ENCODE data around the gene SLC8B1.
"Not testable (repeated sequence)": the region's sequence is repeated elsewhere in the genome, so short reads cannot be mapped to it uniquely, and the experiment has no call there.

The SLC8B1 gene

GRCh38 chr12:113354192-113354591 is 19.3 kb upstream of the SLC8B1 start:
- not testable (repeated sequence) for DNase-seq (ENCODE audit: low spot score)

GRCh38 chr12:113351089-113351488 is 16.2 kb upstream of the SLC8B1 start:
- DNase-seq (ENCODE audit: low spot score): no peak

GRCh38 chr12:113348849-113349536 is 14.1 kb upstream of the SLC8B1 start:
- DNase-seq (ENCODE audit: low spot score): no peak

DNA sequence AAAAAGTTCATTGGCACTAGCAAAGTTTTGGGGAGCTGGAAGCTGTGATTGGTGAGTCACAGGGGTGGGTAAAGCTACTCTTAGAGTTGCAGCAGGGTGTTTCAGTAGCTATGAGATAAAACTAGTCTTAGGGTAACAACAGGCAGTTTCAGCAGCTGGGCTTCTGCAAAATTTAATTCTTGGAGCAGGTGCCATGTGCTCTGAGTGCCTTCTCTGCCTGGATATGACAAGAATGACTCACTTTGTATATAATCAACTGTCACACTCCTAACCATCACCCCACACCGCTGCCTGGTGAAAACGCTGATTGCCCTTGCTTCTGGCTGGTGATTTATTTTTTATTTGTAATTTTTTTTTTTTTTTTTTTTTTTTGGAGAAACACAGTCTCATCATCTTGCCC is 13.0 kb upstream of the SLC8B1 start:
- DNase-seq (ENCODE audit: low spot score): no peak

- DNase-seq (ENCODE audit: low spot score): no peak
Observed at GRCh38 chr12:113347107-113347506, 12.2 kb upstream of the SLC8B1 start.

- DNase-seq (ENCODE audit: low spot score): no peak
Observed at GRCh38 chr12:113346353-113346752, 11.4 kb upstream of the SLC8B1 start.

DNA sequence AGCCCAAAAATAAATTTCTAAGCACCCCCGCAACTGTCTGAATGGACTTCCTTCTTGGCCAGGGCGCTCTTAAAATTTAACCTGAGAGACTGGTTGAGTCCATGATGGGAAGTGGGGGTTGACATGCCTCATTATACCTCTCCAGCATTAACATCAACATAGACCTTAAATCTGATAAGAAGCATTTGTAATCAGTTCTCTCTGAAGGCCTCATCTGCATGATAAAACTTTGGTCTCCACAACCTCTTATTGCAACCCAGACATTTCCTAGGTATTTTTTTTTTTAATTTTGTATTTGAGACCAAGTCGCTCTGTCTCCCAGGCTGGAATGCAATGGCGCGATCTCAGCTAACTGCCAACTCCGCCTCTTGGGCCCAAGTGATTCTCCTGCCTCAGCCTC is 10.4 kb upstream of the SLC8B1 start:
- no peak for DNase-seq (ENCODE audit: low spot score)

DNA sequence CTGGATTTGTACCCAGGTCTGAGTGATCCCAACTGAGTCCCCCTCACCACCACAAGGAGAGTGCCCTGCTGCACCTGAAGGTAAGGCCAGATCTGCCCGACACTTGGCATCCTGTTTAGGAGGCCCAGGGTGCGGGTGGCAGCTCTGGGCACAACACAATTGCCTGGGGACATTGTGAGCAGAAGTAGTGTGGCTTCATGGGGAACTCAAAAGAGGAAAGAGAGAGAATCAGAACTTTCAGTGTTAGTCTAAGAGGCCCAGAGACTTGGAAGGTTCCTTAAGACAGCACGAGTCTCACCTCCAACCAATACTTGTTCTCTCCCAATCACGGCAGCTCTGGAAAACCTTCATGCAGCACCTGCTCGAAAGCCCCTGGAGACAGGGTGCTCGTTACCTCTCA is 6.6 kb upstream of the SLC8B1 start:
- no peak for DNase-seq (ENCODE audit: low spot score)

- DNase-seq (ENCODE audit: low spot score): no peak
Observed at GRCh38 chr12:113340061-113340460, 5.2 kb upstream of the SLC8B1 start.

GRCh38 chr12:113339540-113339939 is 4.6 kb upstream of the SLC8B1 start:
- no peak for DNase-seq (ENCODE audit: low spot score)

DNA sequence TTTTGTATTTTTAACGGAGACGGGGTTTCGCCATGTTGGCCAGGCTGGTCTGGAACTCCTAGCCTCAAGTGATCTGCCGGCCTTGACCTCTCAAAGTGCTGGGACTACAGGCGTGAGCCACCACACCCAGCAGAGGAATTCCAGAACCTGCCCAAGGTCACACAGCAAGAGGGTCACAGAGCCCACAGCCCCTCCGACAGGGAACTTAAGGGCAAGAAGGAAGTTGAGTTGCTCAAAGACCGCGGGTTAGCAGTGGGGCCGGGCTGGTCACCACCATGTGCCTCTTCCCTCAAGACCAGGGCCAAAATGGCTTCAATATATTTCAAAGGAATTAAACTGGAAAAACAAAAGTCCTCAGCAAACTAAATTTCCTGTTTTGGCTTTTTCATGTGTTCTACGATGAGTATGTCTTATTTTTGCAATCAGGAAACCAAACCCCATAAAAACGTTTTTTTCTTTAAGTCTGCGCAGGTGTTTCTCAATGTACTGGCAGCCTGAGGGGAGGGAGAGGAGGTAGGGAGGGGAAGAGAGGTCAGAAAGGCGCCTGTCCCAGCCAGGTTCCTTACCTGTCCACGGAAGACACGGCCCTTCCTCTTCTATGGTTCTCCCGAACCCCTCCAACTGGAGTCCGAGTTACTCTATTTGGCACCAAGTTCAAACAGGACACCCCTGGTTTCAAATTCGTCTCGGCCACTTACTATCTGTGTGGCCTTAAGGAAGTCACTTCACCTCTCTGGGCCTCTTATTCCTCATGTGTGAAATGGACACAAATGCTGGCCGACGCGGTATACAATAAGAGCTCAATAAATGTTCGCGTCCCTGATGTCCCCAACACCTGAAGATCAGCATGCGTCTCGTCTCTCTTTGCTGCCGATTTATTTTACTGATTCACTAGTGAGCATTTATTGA is 778 bp downstream of the SLC8B1 start:
- DNase-seq (ENCODE audit: low spot score): peak; percentile 24

- DNase-seq (ENCODE audit: low spot score): no peak
Observed at GRCh38 chr12:113333418-113333750, 1.5 kb downstream of the SLC8B1 start.

GRCh38 chr12:113332688-113333417 is 2.1 kb downstream of the SLC8B1 start:
- no peak for DNase-seq (ENCODE audit: low spot score)

DNA sequence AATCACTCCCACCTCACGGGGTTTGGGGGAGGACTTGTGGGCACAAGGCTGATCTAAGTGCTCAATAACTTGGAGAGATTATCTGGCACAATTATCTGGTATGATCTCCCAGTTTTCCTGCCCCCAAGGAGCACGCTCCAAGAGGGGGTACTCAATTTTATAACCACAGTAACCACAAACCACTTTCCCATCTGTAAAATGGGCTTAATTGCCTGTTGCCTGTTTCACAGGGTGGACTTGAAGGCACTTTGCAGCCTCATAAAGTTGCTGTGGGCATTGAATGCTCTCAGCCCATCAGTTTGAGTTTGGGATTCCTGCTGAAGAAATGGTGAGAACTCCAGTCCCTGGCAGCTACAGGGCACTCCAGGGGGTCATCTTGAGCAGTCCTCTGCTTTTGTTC is 4.4 kb downstream of the SLC8B1 start:
- DNase-seq (ENCODE audit: low spot score): no peak

DNA sequence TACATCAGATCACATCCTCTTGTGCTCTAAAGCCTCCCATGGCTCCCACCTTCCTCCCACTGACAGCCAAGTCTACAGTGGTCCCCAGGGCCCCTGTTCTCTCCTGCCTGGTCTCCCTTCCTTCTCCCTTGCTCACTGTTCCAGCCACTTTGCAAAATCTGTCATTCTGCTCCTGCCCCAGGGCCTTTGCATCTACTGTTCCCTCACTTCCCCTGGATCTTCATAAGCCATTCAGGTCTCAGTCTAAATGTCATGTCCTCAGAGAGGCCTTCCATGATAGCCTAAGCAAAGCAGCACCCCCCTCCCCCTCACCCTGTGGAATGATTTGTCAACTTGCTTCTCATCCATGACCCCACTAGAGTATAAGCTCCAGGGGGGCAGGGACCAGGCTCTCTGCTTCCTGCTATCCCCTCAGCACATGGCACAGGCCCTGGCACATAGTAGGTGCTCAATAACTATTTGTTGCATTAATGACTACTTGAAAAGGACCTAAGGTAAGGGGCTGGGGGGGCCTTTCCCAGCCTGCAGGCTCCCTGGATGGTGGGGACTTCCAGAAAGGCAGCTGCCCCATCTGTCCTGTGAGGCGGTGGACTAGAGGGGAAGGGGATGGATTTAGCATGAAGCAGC is 5.0 kb downstream of the SLC8B1 start:
- DNase-seq (ENCODE audit: low spot score): no peak

- DNase-seq (ENCODE audit: low spot score): no peak
Observed at GRCh38 chr12:113329022-113329790, 5.7 kb downstream of the SLC8B1 start.

DNA sequence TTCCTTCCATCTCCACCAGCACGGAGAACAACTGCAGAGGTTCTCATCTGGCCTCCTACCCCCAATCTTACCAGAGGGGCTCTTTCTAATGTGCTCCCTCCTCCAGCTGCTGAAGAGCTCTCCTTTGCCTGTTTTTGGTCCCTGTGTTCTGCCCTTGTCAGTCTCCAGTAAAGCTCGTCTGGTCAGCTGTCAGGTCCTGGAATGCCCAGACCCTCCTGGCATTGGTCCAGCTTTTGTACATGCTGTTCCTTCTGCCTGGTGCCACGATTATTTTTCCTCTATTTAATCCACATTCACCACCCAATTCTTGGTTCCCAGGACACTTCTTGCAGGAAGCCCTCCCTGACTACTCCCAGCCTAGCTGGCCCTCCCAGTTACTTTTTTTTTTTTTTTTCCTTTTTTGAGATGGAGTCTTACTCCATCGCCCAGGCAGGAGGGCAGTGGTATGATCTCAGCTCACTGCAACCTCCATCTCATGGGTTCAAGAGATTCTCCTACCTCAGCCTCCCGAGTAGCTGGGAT is 6.5 kb downstream of the SLC8B1 start:
- DNase-seq (ENCODE audit: low spot score): no peak

DNA sequence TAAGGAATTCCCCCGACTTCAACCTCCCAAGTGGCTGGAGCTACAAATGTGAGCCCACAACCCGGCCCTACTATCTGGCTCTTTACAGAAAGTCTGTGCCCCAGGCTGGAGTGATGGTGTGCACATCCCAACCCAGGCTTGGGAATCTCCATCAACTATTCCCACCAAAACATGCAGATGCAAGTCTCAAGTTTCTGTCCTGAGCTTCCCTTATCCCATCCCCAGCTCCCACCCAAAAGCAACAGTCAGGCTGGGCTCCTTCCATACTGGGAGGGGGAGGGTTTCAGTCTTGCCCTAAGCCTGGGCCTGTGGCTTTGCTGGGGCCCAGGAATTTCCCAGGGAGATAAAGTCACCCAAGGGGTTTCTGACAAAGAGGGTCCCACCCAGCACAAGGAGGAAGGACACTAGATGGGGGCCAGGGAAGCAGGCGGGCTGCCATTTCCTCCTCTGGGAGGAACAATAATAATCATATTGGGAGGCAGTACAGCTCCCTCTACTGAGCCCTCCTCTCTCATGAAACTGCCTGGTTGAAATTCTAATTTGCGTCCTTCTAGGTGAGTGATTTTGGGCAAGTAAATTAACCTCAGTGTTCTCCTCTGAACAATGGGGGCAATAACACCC is 8.0 kb downstream of the SLC8B1 start:
- DNase-seq (ENCODE audit: low spot score): no peak

- no peak for DNase-seq (ENCODE audit: low spot score)
Observed at GRCh38 chr12:113325916-113326315, 9.0 kb downstream of the SLC8B1 start.

GRCh38 chr12:113322343-113322742 is 12.6 kb downstream of the SLC8B1 start:
- DNase-seq (ENCODE audit: low spot score): no peak

- no peak for DNase-seq (ENCODE audit: low spot score)
Observed at GRCh38 chr12:113320401-113320800, 14.5 kb downstream of the SLC8B1 start.

All from CD4-positive, alpha-beta T cell treated with Interleukin-2 at 100 ng/mL for 4 hours (primary cell).